MCF 10A (cell line): ENCODE data around the gene BCKDK. TPM values are rescaled to one million over a fixed set of nuclear protein-coding genes. Genes with fewer than 3 reads are reported as not detected.
"Not testable (repeated sequence)": the region's sequence is repeated elsewhere in the genome, so short reads cannot be mapped to it uniquely, and the experiment has no call there.

Source experiments
- BruUV-seq: library from RNA; stranded (reverse); fragments of 400-500 nt; replicated peaks from 2 replicates; lab custom pipeline; 2021; lab: Mats Ljungman, UMichigan
- CTCF ChIA-PET: fragments of 300-600 bp; sonication (Branson Sonifier 250); formaldehyde crosslinking; extraction: SDS; loops from one replicate; lab custom pipeline; 2021; ENCODE audit warnings: antibody characterized with exemption, inconsistent platforms; lab: Yijun Ruan, JAX
- POLR2A ChIA-PET: fragments of 300-600, 350-650 bp; sonication (Branson Sonifier 250); formaldehyde crosslinking; extraction: SDS; loops from one replicate; lab custom pipeline; 2020; ENCODE audit warnings: antibody characterized with exemption, inconsistent platforms; lab: Yijun Ruan, JAX
- DNase-seq: peaks from one replicate; pipeline ENCODE4 v3.0.0-alpha.2; 2018; ENCODE audit not compliant: unreplicated experiment
- H3K27ac Mint-ChIP-seq: one replicate; pipeline ENCODE4 v1.8.0; 2022; ENCODE audit warnings: mild to moderate bottlenecking, low read depth, mixed read lengths; ENCODE audit not compliant: unreplicated experiment
- H3K27me3 Mint-ChIP-seq: one replicate; pipeline ENCODE4 v1.8.0; 2022; ENCODE audit warnings: mixed read lengths; ENCODE audit not compliant: insufficient read depth, unreplicated experiment
- H3K36me3 Mint-ChIP-seq: one replicate; pipeline ENCODE4 v1.8.0; 2022; ENCODE audit warnings: mild to moderate bottlenecking, moderate library complexity, mixed read lengths; ENCODE audit not compliant: insufficient read depth, unreplicated experiment
- H3K4me1 Mint-ChIP-seq: one replicate; pipeline ENCODE4 v1.8.0; 2022; ENCODE audit warnings: mixed read lengths; ENCODE audit not compliant: insufficient read depth, unreplicated experiment
- H3K4me3 Mint-ChIP-seq: one replicate; pipeline ENCODE4 v1.8.0; 2022; ENCODE audit warnings: mild to moderate bottlenecking, moderate library complexity, mixed read lengths; ENCODE audit not compliant: unreplicated experiment
- H3K9me3 Mint-ChIP-seq: one replicate; pipeline ENCODE4 v1.8.0; 2022; ENCODE audit warnings: mixed read lengths; ENCODE audit not compliant: unreplicated experiment
- CTCF ChIP-seq: fragments of 200-600 bp; IDR thresholded peaks from one replicate; pipeline ENCODE4 v1.8.0; 2022; ENCODE audit warnings: antibody characterized with exemption, mild to moderate bottlenecking; ENCODE audit not compliant: unreplicated experiment
- intact Hi-C: fragments of 100-400 bp; cut with micrococcal nuclease; formaldehyde crosslinking; loops from 2 replicates; pipeline ENCODE4 v1.14.1; 2022
- total RNA-seq: library from RNA; stranded (reverse); gene quantifications from 2 replicates; pipeline ENCODE4 v1.2.3, GENCODE V29; 2022

The BCKDK gene
- total RNA-seq, 1 experiment from 2014 or later: 41.0 TPM

GRCh38 chr16:31099860-31100638 is 8.1 kb upstream of the BCKDK start:
- CTCF ChIA-PET: interaction anchor here (0.5 to 3.3 kb wide), 7 partner anchors 8 to 115 kb away, joined by 3 to 20 read pairs (median 3); partner anchors contain the start of genes HSD3B7 and PRSS8
- Mint-ChIP-seq H3K9me3 (no peaks in the 10 kb centered on the region), H3K36me3 (peaks cover 12% of the 10 kb centered on the region), H3K4me3 (no peak overlapping the region), H3K4me1 (peaks cover 11% of the 10 kb centered on the region), H3K27me3 (no peaks in the 10 kb centered on the region), H3K27ac (no peak overlapping the region)
- POLR2A ChIA-PET: interaction anchor here (1.0 to 2.9 kb wide), 2 partner anchors 18 to 43 kb away, joined by 3 to 19 read pairs; partner anchors contain the start of gene KAT8
- BruUV-seq: no TSS peak
- TF ChIP-seq CTCF: no peak
- peak; percentile 52 for DNase-seq
- intact Hi-C loops: no loop called here

GRCh38 chr16:31100876-31101641 is 7.1 kb upstream of the BCKDK start:
- peaks cover 13% of the 10 kb centered on the region for H3K36me3 Mint-ChIP-seq
- H3K4me1 Mint-ChIP-seq, BruUV-seq, H3K4me3 Mint-ChIP-seq, intact Hi-C loops, H3K27me3 Mint-ChIP-seq, H3K27ac Mint-ChIP-seq, H3K9me3 Mint-ChIP-seq, DNase-seq: not testable (repeated sequence)
- ChIA-PET POLR2A (interaction anchor here (1.8 to 2.9 kb wide), 2 partner anchors 17 to 79 kb away, joined by 5 to 19 read pairs; partner anchors contain the start of gene KAT8), CTCF (interaction anchor here (0.6 to 3.3 kb wide), 10 partner anchors 34 to 355 kb away, joined by 3 to 20 read pairs (median 3); partner anchors contain the start of genes HSD3B7 and PRSS8)

GRCh38 chr16:31105677-31106213 is 2.4 kb upstream of the BCKDK start:
- Mint-ChIP-seq H3K4me3 (no peak overlapping the region), H3K9me3 (no peaks in the 10 kb centered on the region), H3K27me3 (no peaks in the 10 kb centered on the region), H3K36me3 (peaks cover 20% of the 10 kb centered on the region), H3K27ac (no peak overlapping the region), H3K4me1 (peaks cover 20% of the 10 kb centered on the region)
- no TSS peak for BruUV-seq
- intact Hi-C loops: loop anchor here (2.0 kb wide), 1 partner anchor 37 kb away; no protein-coding TSS in a partner anchor
- POLR2A ChIA-PET: no interaction called here
- CTCF ChIA-PET: no interaction called here
- TF ChIP-seq CTCF: peak; percentile 77
- peak; percentile 69 for DNase-seq

GRCh38 chr16:31106509-31107464 is 1.4 kb upstream of the BCKDK start:
- TF ChIP-seq CTCF: no peak
- no peak overlapping the region for H3K27ac Mint-ChIP-seq
- H3K9me3 Mint-ChIP-seq: no peaks in the 10 kb centered on the region
- H3K36me3 Mint-ChIP-seq: peaks cover 31% of the 10 kb centered on the region
- no peak for DNase-seq
- no peak overlapping the region for H3K4me3 Mint-ChIP-seq
- CTCF ChIA-PET: interaction anchor here (0.6 to 0.9 kb wide), 4 partner anchors 14 to 171 kb away, joined by 3 to 5 read pairs (median 3); partner anchors contain the start of gene PRSS8
- no peaks in the 10 kb centered on the region for H3K27me3 Mint-ChIP-seq
- POLR2A ChIA-PET: interaction anchor here (0.7 to 0.9 kb wide), 2 partner anchors 28 to 148 kb away, joined by 3 read pairs; no protein-coding TSS in a partner anchor
- peaks cover 20% of the 10 kb centered on the region for H3K4me1 Mint-ChIP-seq
- intact Hi-C loops: no loop called here
- no TSS peak for BruUV-seq
